ENCODE results near the gene SH3RF3. TPM values are rescaled to one million over a fixed set of nuclear protein-coding genes. Genes with fewer than 3 reads are reported as not detected.

The SH3RF3 gene
- total RNA-seq, 1 experiment from 2014 or later: not detected

- TF ChIP-seq SRF (IDR thresholded peaks at IDR 0.05; ENCODE audit: low read depth): no peak
- no peak for TF ChIP-seq CTCF (IDR thresholded peaks at IDR 0.05 in 2 of 3, conservative IDR thresholded peaks at IDR 0.05 in 1 of 3; ENCODE audit: borderline replicate concordance in 1 of 3, insufficient read depth in 1 of 3, low read depth in 2 of 3, low read length in 2 of 3)
- no peak for TF ChIP-seq JUND (IDR thresholded peaks at IDR 0.05)
- TF ChIP-seq CEBPB (IDR thresholded peaks at IDR 0.05; ENCODE audit: low read depth): no peak
- no peak for TF ChIP-seq ATF3 (IDR thresholded peaks at IDR 0.05)
These were observed 175.2 kb downstream of the SH3RF3 start (continued) for GRCh38 chr2:109304242-109304641.

- H3K27me3 ChIP-seq (ENCODE audit: insufficient read depth, low read length): no peaks in the 10 kb centered on the region
- ChIA-PET POLR2A (no interaction called here), CTCF (no interaction called here), RAD21 (ENCODE audit: low non-redundant PET in 1 of 2, low total read pairs in 2 of 2, uncharacterized antibody in 2 of 2, unreplicated experiment in 2 of 2) (no interaction called here)
- no peak overlapping the region for H3K4me2 ChIP-seq (ENCODE audit: low read length)
- H3K9ac ChIP-seq (ENCODE audit: low read length): no peak overlapping the region
- no peak overlapping the region for H2AFZ ChIP-seq (ENCODE audit: low read depth, low read length, poor library complexity, severe bottlenecking)
- H4K20me1 ChIP-seq (ENCODE audit: insufficient read depth): no peaks in the 10 kb centered on the region
- BruUV-seq (replicated peaks): no TSS peak
- DNase-seq (ENCODE audit: low read depth, low spot score): no peak
- no peaks in the 10 kb centered on the region for H3K9me2 ChIP-seq (ENCODE audit: insufficient read depth)
- ATAC-seq: no peak
- no peaks in the 10 kb centered on the region for H3K9me3 ChIP-seq (ENCODE audit: control insufficient read depth in 1 of 2, insufficient read depth in 1 of 2, low read depth in 1 of 2, low read length in 2 of 2)
- intact Hi-C loops (cut with micrococcal nuclease): no loop called here
- no peaks in the 10 kb centered on the region for H3K36me3 ChIP-seq (ENCODE audit: control insufficient read depth in 1 of 2, insufficient read depth in 2 of 2, low read length in 2 of 2)
- H3K4me1 ChIP-seq (ENCODE audit: control insufficient read depth in 1 of 2, insufficient read depth in 2 of 2, low read length in 2 of 2): no peaks in the 10 kb centered on the region
- H3K79me2 ChIP-seq (ENCODE audit: insufficient read depth, low read length): no peaks in the 10 kb centered on the region
- H3K27ac ChIP-seq (ENCODE audit: low read depth, low read length): no peak overlapping the region
- no peak overlapping the region for H3K4me3 ChIP-seq (replicated peaks in 1 of 2; ENCODE audit: low read depth in 1 of 2, low read length in 2 of 2)
- TF ChIP-seq RAD21 (IDR thresholded peaks at IDR 0.05; ENCODE audit: low read depth): no peak
- no peak for TF ChIP-seq YY1 (IDR thresholded peaks at IDR 0.05; ENCODE audit: extremely low read depth, insufficient replicate concordance, low read depth, low read length)
- TF ChIP-seq POLR2AphosphoS5 (IDR thresholded peaks at IDR 0.05; ENCODE audit: low read depth, low read length): no peak
- no peak for TF ChIP-seq SRF (IDR thresholded peaks at IDR 0.05; ENCODE audit: low read depth)
- TF ChIP-seq ZBTB33 (IDR thresholded peaks at IDR 0.05; ENCODE audit: extremely low read depth, insufficient replicate concordance, low read length): no peak
- TF ChIP-seq EZH2phosphoT487 (IDR thresholded peaks at IDR 0.05; ENCODE audit: borderline replicate concordance): no peak
- no peak for TF ChIP-seq CBX3 (IDR thresholded peaks at IDR 0.05; ENCODE audit: low read depth)
- TF ChIP-seq EGR1 (IDR thresholded peaks at IDR 0.05; ENCODE audit: low read depth): no peak
- TF ChIP-seq EZH2 (IDR thresholded peaks at IDR 0.05): no peak
- TF ChIP-seq CTCF (IDR thresholded peaks at IDR 0.05 in 2 of 3, conservative IDR thresholded peaks at IDR 0.05 in 1 of 3; ENCODE audit: borderline replicate concordance in 1 of 3, insufficient read depth in 1 of 3, low read depth in 2 of 3, low read length in 2 of 3): no peak
- no peak for TF ChIP-seq ZFX (IDR thresholded peaks at IDR 0.05)
- no peak for TF ChIP-seq ZNF274 (IDR thresholded peaks at IDR 0.05; ENCODE audit: low read depth, low read length)
- TF ChIP-seq JUND (IDR thresholded peaks at IDR 0.05): no peak
- no peak for TF ChIP-seq POLR2A (IDR thresholded peaks at IDR 0.05; ENCODE audit: borderline replicate concordance, extremely low read depth, insufficient read depth, insufficient read length)
- no peak for TF ChIP-seq SP1 (IDR thresholded peaks at IDR 0.05; ENCODE audit: low read depth)
- TF ChIP-seq FOSL1 (IDR thresholded peaks at IDR 0.05; ENCODE audit: low read depth): no peak
These were observed 175.9 kb downstream of the SH3RF3 start for GRCh38 chr2:109304731-109305470.

Data from HCT116 (cell line).